Parathyroid adenoma (tissue), 2 donors: ENCODE measurements around the gene SPCS1.
"Not testable (repeated sequence)": the region's sequence is repeated elsewhere in the genome, so short reads cannot be mapped to it uniquely, and the experiment has no call there.

Experiments used
- H2AFZ ChIP-seq: fragments of 300-600 bp; sonication (generic); one replicate; pipeline ENCODE4 v1.7.0; 2017; ENCODE audit warnings: antibody characterized with exemption, mild to moderate bottlenecking
- H3K27ac ChIP-seq: fragments of 300-600 bp; sonication (generic); one replicate; pipeline ENCODE4 v1.7.0; 2017
- H3K27me3 ChIP-seq: fragments of 300-600 bp; sonication (generic); one replicate; pipeline ENCODE4 v1.7.0; 2017; ENCODE audit warnings: low read length; ENCODE audit not compliant: control insufficient read depth, insufficient read depth
- H3K36me3 ChIP-seq: fragments of 300-600 bp; sonication (generic); one replicate; pipeline ENCODE4 v1.7.0; 2017; ENCODE audit warnings: low read length; ENCODE audit not compliant: control insufficient read depth, insufficient read depth
- H3K4me1 ChIP-seq: fragments of 300-600 bp; sonication (generic); one replicate; pipeline ENCODE4 v1.7.0; 2017; ENCODE audit warnings: control low read depth
- H3K4me2 ChIP-seq: fragments of 300-600 bp; sonication (generic); one replicate; pipeline ENCODE4 v1.7.0; 2017; ENCODE audit warnings: low read length
- H3K4me3 ChIP-seq: fragments of 300-600 bp; sonication (generic); one replicate; pipeline ENCODE4 v1.7.0; 2017; ENCODE audit warnings: low read depth, low read length
- H3K79me2 ChIP-seq: fragments of 300-600 bp; sonication (generic); one replicate; pipeline ENCODE4 v1.7.0; 2017; ENCODE audit warnings: control low read depth
- H3K9ac ChIP-seq: fragments of 300-600 bp; sonication (generic); one replicate; pipeline ENCODE4 v1.7.0; 2017; ENCODE audit warnings: mild to moderate bottlenecking
- H3K9me3 ChIP-seq: fragments of 300-600 bp; sonication (generic); one replicate; pipeline ENCODE4 v1.7.0; 2017; ENCODE audit warnings: low read length; ENCODE audit not compliant: control insufficient read depth
- TF ChIP-seq, protein P1 (sequence below): fragments of 300-600 bp; sonication (generic); IDR thresholded peaks from one replicate; pipeline ENCODE4 v1.7.0; 2017; ENCODE audit warnings: antibody characterized with exemption, mild to moderate bottlenecking
- donor health status: primary hyperparathyroidism.

SPCS1 gene

GRCh38 chr3:52724511-52724910 lies 18.6 kb downstream of the SPCS1 start:
- H3K27ac ChIP-seq, result no peak overlapping the region
- H3K4me1 ChIP-seq, result peaks cover 6% of the 10 kb centered on the region
- no peak overlapping the region for H2AFZ ChIP-seq
- H3K9ac ChIP-seq, result no peak overlapping the region
- H3K79me2 ChIP-seq, result peaks cover 2% of the 10 kb centered on the region
- TF ChIP-seq, protein P1, sequence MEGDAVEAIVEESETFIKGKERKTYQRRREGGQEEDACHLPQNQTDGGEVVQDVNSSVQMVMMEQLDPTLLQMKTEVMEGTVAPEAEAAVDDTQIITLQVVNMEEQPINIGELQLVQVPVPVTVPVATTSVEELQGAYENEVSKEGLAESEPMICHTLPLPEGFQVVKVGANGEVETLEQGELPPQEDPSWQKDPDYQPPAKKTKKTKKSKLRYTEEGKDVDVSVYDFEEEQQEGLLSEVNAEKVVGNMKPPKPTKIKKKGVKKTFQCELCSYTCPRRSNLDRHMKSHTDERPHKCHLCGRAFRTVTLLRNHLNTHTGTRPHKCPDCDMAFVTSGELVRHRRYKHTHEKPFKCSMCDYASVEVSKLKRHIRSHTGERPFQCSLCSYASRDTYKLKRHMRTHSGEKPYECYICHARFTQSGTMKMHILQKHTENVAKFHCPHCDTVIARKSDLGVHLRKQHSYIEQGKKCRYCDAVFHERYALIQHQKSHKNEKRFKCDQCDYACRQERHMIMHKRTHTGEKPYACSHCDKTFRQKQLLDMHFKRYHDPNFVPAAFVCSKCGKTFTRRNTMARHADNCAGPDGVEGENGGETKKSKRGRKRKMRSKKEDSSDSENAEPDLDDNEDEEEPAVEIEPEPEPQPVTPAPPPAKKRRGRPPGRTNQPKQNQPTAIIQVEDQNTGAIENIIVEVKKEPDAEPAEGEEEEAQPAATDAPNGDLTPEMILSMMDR, result no peak
- no peaks in the 10 kb centered on the region for H3K36me3 ChIP-seq
- H3K4me3 ChIP-seq, result no peak overlapping the region
- H3K27me3 ChIP-seq, result no peaks in the 10 kb centered on the region
- H3K4me2 ChIP-seq, result no peak overlapping the region
- H3K9me3 ChIP-seq, result no peaks in the 10 kb centered on the region

GRCh38 chr3:52728753-52729152 lies 22.8 kb downstream of the SPCS1 start:
- H3K4me3 ChIP-seq, H3K79me2 ChIP-seq, H3K4me2 ChIP-seq, H3K36me3 ChIP-seq, H3K9ac ChIP-seq, H2AFZ ChIP-seq, H3K27ac ChIP-seq, H3K27me3 ChIP-seq, H3K4me1 ChIP-seq, H3K9me3 ChIP-seq: not testable (repeated sequence)

GRCh38 chr3:52730681-52731080 lies 24.8 kb downstream of the SPCS1 start:
- Histone ChIP-seq H3K4me1 (no peaks in the 10 kb centered on the region), H3K27ac (no peak overlapping the region), H3K9me3 (no peaks in the 10 kb centered on the region), H3K36me3 (no peaks in the 10 kb centered on the region), H3K27me3 (no peaks in the 10 kb centered on the region), H3K9ac (no peak overlapping the region), H3K4me2 (no peak overlapping the region), H2AFZ (no peak overlapping the region), H3K4me3 (no peak overlapping the region), H3K79me2 (peaks cover 2% of the 10 kb centered on the region)
- TF ChIP-seq, protein P1, result no peak

DNA sequence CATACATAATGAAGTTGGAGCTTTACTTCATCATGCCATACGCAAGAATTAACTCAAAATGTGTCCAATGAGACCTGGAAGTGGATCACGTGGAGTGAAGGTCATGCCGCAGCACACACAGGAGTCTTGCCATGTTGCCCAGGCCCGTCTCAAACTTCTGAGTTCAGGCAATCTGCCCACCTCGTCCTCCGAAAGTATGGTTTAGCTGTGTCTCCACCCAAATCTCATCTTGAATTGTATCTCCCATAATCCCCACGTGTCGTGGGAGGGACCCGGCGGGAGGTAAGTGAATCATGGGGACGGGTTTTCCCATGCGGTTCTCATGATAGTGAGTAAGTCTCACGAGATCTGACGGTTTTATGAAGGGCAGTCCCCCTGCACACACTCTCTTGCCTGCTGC lies 25.7 kb downstream of the SPCS1 start:
- H3K9me3 ChIP-seq, result no peaks in the 10 kb centered on the region
- H3K27ac ChIP-seq, result no peak overlapping the region
- peaks cover 2% of the 10 kb centered on the region for H3K79me2 ChIP-seq
- H3K4me2 ChIP-seq, result no peak overlapping the region
- H3K9ac ChIP-seq, result no peak overlapping the region
- H3K4me3 ChIP-seq, result no peak overlapping the region
- no peaks in the 10 kb centered on the region for H3K27me3 ChIP-seq
- no peaks in the 10 kb centered on the region for H3K36me3 ChIP-seq
- H3K4me1 ChIP-seq, result no peaks in the 10 kb centered on the region
- TF ChIP-seq, protein P1, result no peak
- H2AFZ ChIP-seq, result no peak overlapping the region

DNA sequence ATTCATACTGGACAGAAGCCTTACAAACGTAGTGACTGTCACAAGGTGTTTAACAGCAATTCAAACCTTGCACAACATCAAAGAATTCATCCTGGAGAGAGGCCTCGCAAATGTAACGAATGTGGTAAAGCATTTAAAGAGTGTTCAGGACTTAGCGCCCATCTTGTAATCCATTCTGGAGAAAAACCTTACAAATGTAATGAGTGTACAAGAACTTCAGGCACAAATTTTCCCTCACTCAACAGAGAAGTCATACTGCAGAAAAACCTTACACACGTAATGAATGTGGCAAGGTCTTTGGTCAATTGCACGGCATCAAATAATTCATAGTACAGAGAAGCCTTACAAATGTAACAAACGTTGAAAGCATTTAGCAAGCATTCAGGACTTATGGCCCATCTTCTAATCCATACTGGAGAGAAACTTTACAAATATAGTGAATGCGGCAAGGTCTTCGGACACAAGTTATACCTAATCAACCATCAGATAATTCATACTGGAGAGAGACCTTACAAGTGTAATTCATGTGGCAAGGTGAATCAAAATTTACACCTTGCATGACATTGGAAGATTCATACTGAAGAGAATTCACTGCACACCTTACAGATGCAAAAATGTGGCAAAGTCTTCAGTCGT lies 27.5 kb downstream of the SPCS1 start:
- no peaks in the 10 kb centered on the region for H3K79me2 ChIP-seq
- no peak overlapping the region for H3K9ac ChIP-seq
- no peak overlapping the region for H3K27ac ChIP-seq
- H2AFZ ChIP-seq, result no peak overlapping the region
- TF ChIP-seq, protein P1, result no peak
- no peaks in the 10 kb centered on the region for H3K9me3 ChIP-seq
- no peaks in the 10 kb centered on the region for H3K27me3 ChIP-seq
- no peaks in the 10 kb centered on the region for H3K4me1 ChIP-seq
- H3K36me3 ChIP-seq, result no peaks in the 10 kb centered on the region
- H3K4me3 ChIP-seq, result no peak overlapping the region
- H3K4me2 ChIP-seq, result no peak overlapping the region
